WTC11 (cell line): ENCODE measurements around the gene POU3F1. TPM values are rescaled to one million over a fixed set of nuclear protein-coding genes. Genes with fewer than 3 reads are reported as not detected.
A peak's percentile ranks its signal among the peaks of the same experiment; 100 is the strongest.

ENCODE experiments used
- ATAC-seq: fragments of 200-7000 bp; cut with Tn5 transposase; 2 replicates; pipeline ENCODE4 v1.10.0; 2021; ENCODE audit warnings: mild to moderate bottlenecking, moderate library complexity
- CTCF ChIA-PET: fragments of 300-600 bp; sonication (Branson Sonifier 250); formaldehyde crosslinking; loops from one replicate; lab custom pipeline; 2021; ENCODE audit warnings: antibody characterized with exemption; lab: Charles Lee
- POLR2A ChIA-PET: fragments of 350-600 bp; sonication (Branson Sonifier 250); formaldehyde crosslinking; loops from one replicate; lab custom pipeline; 2021; ENCODE audit warnings: antibody characterized with exemption; lab: Charles Lee
- DNase-seq: peaks from one replicate; pipeline ENCODE4 v3.0.0; 2021; ENCODE audit warnings: low spot score
- H3K27ac Mint-ChIP-seq: 2 replicates; pipeline ENCODE4 v1.8.0; 2021; ENCODE audit warnings: mixed read lengths
- H3K27me3 Mint-ChIP-seq: 2 replicates; pipeline ENCODE4 v1.8.0; 2021; ENCODE audit warnings: low read depth, mild to moderate bottlenecking, moderate library complexity, mixed read lengths
- H3K36me3 Mint-ChIP-seq: 2 replicates; pipeline ENCODE4 v1.8.0; 2021; ENCODE audit warnings: mixed read lengths
- H3K4me1 Mint-ChIP-seq: 2 replicates; pipeline ENCODE4 v1.8.0; 2022; ENCODE audit warnings: mixed read lengths
- H3K4me3 Mint-ChIP-seq: 2 replicates; pipeline ENCODE4 v1.8.0; 2021; ENCODE audit warnings: mild to moderate bottlenecking, moderate library complexity, mixed read lengths
- H3K9me3 Mint-ChIP-seq: 2 replicates; pipeline ENCODE4 v1.8.0; 2021; ENCODE audit warnings: mixed read lengths
- CBFB ChIP-seq: sonication (generic); formaldehyde crosslinking; IDR thresholded peaks from 2 replicates; pipeline ENCODE4 v1.8.1; 2022; ENCODE audit warnings: mild to moderate bottlenecking, low read depth, missing genetic modification reagents
- CREM ChIP-seq: sonication (generic); formaldehyde crosslinking; IDR thresholded peaks from 2 replicates; pipeline ENCODE4 v1.8.1; 2022; ENCODE audit warnings: mild to moderate bottlenecking, missing genetic modification reagents, moderate library complexity
- ETV6 ChIP-seq: sonication (generic); formaldehyde crosslinking; IDR thresholded peaks from 2 replicates; pipeline ENCODE4 v1.8.1; 2022; ENCODE audit warnings: mild to moderate bottlenecking, missing genetic modification reagents
- FOXJ3 ChIP-seq: sonication (generic); formaldehyde crosslinking; IDR thresholded peaks from 2 replicates; pipeline ENCODE4 v1.9.0; 2021; ENCODE audit warnings: missing genetic modification reagents, mild to moderate bottlenecking, borderline replicate concordance
- FOXP1 ChIP-seq: sonication (generic); formaldehyde crosslinking; IDR thresholded peaks from 2 replicates; pipeline ENCODE4 v1.8.0; 2022; ENCODE audit warnings: missing genetic modification reagents, mild to moderate bottlenecking, moderate library complexity, borderline replicate concordance
- GABPB1 ChIP-seq: sonication (generic); formaldehyde crosslinking; IDR thresholded peaks from 2 replicates; pipeline ENCODE4 v1.8.1; 2023; ENCODE audit warnings: mild to moderate bottlenecking, missing genetic modification reagents
- GRHL2 ChIP-seq: fragments of 250-450 bp; sonication (Bioruptor Pico); IDR thresholded peaks from 2 replicates; pipeline ENCODE4 v1.8.0; 2022; ENCODE audit warnings: mild to moderate bottlenecking, moderate library complexity; ENCODE audit not compliant: insufficient replicate concordance, severe bottlenecking
- HMGA2 ChIP-seq: fragments of 250-450 bp; sonication (Bioruptor Pico); IDR thresholded peaks from 2 replicates; pipeline ENCODE4 v1.4.0; 2021; ENCODE audit warnings: mild to moderate bottlenecking, moderate library complexity
- JAZF1 ChIP-seq: fragments of 250-450 bp; sonication (Bioruptor Pico); IDR thresholded peaks from 2 replicates; pipeline ENCODE4 v1.9.0; 2021; ENCODE audit warnings: moderate library complexity, mild to moderate bottlenecking, inconsistent platforms
- JUN ChIP-seq: sonication (generic); formaldehyde crosslinking; IDR thresholded peaks from 2 replicates; pipeline ENCODE4 v1.8.0; 2023; ENCODE audit warnings: mild to moderate bottlenecking, missing genetic modification reagents
- MXD4 ChIP-seq: fragments of 250-450 bp; sonication (Bioruptor Pico); IDR thresholded peaks from 2 replicates; pipeline ENCODE4 v1.8.0; 2021; ENCODE audit warnings: mild to moderate bottlenecking, moderate library complexity, borderline replicate concordance
- NFE2L1 ChIP-seq: sonication (generic); formaldehyde crosslinking; IDR thresholded peaks from 2 replicates; pipeline ENCODE4 v1.8.1; 2023; ENCODE audit warnings: missing genetic modification reagents
- NR1H2 ChIP-seq: sonication (generic); formaldehyde crosslinking; IDR thresholded peaks from 2 replicates; pipeline ENCODE4 v1.9.0; 2021; ENCODE audit warnings: mild to moderate bottlenecking, moderate library complexity, missing genetic modification reagents
- NR2C2 ChIP-seq: sonication (generic); formaldehyde crosslinking; IDR thresholded peaks from 2 replicates; pipeline ENCODE4 v1.8.0; 2022; ENCODE audit warnings: mild to moderate bottlenecking, missing genetic modification reagents
- RORB ChIP-seq: fragments of 250-450 bp; sonication (Bioruptor Pico); IDR thresholded peaks from 2 replicates; pipeline ENCODE4 v1.9.0; 2021; ENCODE audit warnings: mild to moderate bottlenecking
- ZNF219 ChIP-seq: sonication (generic); formaldehyde crosslinking; IDR thresholded peaks from 2 replicates; pipeline ENCODE4 v1.8.0; 2023; ENCODE audit warnings: missing genetic modification reagents, mild to moderate bottlenecking, borderline replicate concordance
- ZNF232 ChIP-seq: sonication (generic); formaldehyde crosslinking; IDR thresholded peaks from 2 replicates; pipeline ENCODE4 v1.8.0; 2022; ENCODE audit warnings: mild to moderate bottlenecking, missing genetic modification reagents
- ZNF396 ChIP-seq: fragments of 250-450 bp; sonication (Bioruptor Pico); IDR thresholded peaks from 2 replicates; pipeline ENCODE4 v1.8.0; 2021; ENCODE audit warnings: mild to moderate bottlenecking, moderate library complexity, borderline replicate concordance
- ZNF416 ChIP-seq: fragments of 250-450 bp; sonication (Bioruptor Pico); IDR thresholded peaks from 2 replicates; pipeline ENCODE4 v1.9.0; 2021; ENCODE audit warnings: mild to moderate bottlenecking, inconsistent platforms
- total RNA-seq: library from RNA; stranded (reverse); gene quantifications from 3 replicates; pipeline ENCODE4 v1.2.3, GENCODE V29; 2021
- TF ChIP-seq, protein P1 (sequence below): fragments of 250-450 bp; sonication (Bioruptor Pico); IDR thresholded peaks from 2 replicates; pipeline ENCODE4 v1.9.0; 2021; ENCODE audit warnings: moderate library complexity, mild to moderate bottlenecking, inconsistent platforms, borderline replicate concordance
- TF ChIP-seq, protein P2 (sequence below): sonication (generic); formaldehyde crosslinking; IDR thresholded peaks from 2 replicates; pipeline ENCODE4 v1.8.1; 2023; ENCODE audit warnings: mild to moderate bottlenecking, missing genetic modification reagents
- TF ChIP-seq, protein P3 (sequence below): sonication (generic); formaldehyde crosslinking; IDR thresholded peaks from 2 replicates; pipeline ENCODE4 v1.8.0; 2022; ENCODE audit warnings: mild to moderate bottlenecking, missing genetic modification reagents
- TF ChIP-seq, protein P4 (sequence below): sonication (generic); formaldehyde crosslinking; conservative IDR thresholded peaks from 2 replicates; pipeline ENCODE4 v1.8.1; 2022; ENCODE audit warnings: mild to moderate bottlenecking, missing genetic modification reagents
- TF ChIP-seq, protein P5 (sequence below): sonication (generic); formaldehyde crosslinking; IDR thresholded peaks from 2 replicates; pipeline ENCODE4 v1.8.1; 2023; ENCODE audit warnings: mild to moderate bottlenecking, missing genetic modification reagents, moderate library complexity
- TF ChIP-seq, protein P6 (sequence below): sonication (generic); formaldehyde crosslinking; IDR thresholded peaks from 2 replicates; pipeline ENCODE4 v1.8.1; 2022; ENCODE audit warnings: missing genetic modification reagents, borderline replicate concordance

Gene POU3F1
- total RNA-seq, 1 experiment from 2014 or later: 18.9 TPM

DNA sequence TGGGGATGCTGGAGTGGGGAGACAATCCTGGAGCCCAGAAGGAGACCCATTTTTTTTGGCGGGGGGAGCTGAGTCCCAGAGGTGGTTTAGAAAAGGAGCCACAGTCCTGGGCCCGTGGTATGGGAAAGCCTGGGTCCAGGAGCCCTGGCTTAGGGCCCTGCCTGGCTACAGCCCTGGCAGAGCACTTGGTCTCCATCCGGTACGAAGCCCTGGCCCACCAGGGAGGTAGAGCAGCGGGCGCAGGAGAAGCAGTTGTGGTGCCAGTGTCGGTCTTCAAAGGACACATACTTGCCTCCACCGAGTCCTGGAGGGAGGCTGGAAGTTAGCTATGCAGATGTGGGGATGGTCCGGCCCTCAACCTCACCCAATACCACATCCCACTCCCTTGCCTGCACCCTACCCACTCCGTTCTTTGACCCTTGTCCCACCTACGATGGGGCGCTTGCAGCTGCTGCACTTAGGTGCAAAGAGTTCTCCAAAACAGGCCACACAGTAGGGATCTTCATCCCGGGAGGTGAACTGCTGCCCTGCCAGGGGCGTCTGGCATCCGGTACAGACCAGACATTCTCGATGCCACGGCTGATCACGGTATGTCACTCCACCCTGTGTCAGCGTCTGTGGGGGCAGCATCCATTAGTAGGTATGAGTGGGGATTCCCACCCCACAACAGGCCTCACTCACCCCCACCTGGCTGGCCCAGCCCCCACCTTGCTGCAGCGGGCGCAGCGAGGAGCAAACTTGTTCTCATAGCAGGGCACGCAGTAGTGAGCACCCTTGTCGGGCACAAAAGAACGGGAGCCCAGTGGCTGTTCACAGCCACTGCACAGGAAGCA lies 49.1 kb downstream of the POU3F1 start:
- Mint-ChIP-seq H3K27me3 (no peaks in the 10 kb centered on the region), H3K4me1 (peaks cover 45% of the 10 kb centered on the region), H3K36me3 (peaks cover 10% of the 10 kb centered on the region), H3K4me3 (no peak overlapping the region), H3K27ac (peak overlapping the region; percentile 93; the same call in 1 of the 2 replicates), H3K9me3 (no peaks in the 10 kb centered on the region)
- DNase-seq (no peak), ATAC-seq (no peak)
- CTCF ChIA-PET: interaction anchor here (0.6 to 1.7 kb wide), 3 partner anchors 21 to 574 kb away, joined by 3 to 6 read pairs (median 3); no protein-coding TSS in a partner anchor
- TF ChIP-seq JAZF1 (CRISPR knock-in tag): no peak
- TF ChIP-seq, protein P1, sequence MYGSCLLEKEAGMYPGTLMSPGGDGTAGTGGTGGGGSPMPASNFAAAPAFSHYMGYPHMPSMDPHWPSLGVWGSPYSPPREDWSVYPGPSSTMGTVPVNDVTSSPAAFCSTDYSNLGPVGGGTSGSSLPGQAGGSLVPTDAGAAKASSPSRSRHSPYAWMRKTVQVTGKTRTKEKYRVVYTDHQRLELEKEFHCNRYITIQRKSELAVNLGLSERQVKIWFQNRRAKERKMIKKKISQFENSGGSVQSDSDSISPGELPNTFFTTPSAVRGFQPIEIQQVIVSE (CRISPR knock-in tag): no peak
- no peak for TF ChIP-seq ZNF396 (CRISPR knock-in tag)
- no peak for TF ChIP-seq MXD4 (CRISPR knock-in tag)
- 0 out of 2 replicates have a peak, but pooled peaks have one; percentile 35 for TF ChIP-seq FOXP1
- POLR2A ChIA-PET: interaction anchor here (1.6 to 1.9 kb wide), 2 partner anchors 15 to 30 kb away, joined by 5 read pairs; partner anchors contain the start of gene UTP11

DNA sequence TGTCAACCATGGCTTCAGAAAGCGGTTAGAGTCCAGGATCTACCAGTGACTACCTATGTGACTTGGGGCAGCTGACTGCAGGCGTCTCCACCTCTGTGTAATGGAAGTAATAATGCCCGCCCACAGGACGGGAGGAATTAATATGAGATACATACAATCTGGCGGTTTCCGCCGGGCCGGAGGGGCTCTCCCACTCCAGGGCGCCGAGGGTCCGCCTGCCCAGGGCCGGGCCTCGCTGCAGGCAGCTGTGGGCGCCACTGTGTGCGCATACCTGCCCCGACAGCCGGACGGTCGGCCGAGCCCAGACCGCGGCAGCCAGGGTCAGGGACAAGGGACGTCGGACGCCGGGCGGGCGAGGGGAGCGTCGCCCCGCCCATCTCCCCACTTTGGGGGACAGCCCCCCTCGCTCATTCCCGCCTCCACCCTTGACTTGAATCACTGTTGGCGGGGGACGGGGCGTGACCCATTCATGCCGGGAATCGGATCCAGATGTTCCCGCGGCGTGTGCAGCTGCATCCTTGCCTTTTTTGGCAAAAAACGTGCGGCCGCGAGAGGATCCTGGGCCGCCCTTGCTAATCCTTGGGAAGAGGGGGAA lies 50.7 kb downstream of the POU3F1 start:
- Mint-ChIP-seq H3K4me1 (peaks cover 34% of the 10 kb centered on the region), H3K9me3 (no peaks in the 10 kb centered on the region), H3K27me3 (no peaks in the 10 kb centered on the region), H3K27ac (peak overlapping the region; percentile 95), H3K36me3 (peaks cover 10% of the 10 kb centered on the region), H3K4me3 (peak overlapping the region; percentile 78)
- ChIA-PET CTCF (interaction anchor here (0.7 to 1.7 kb wide), 7 partner anchors 14 to 526 kb away, joined by 3 to 6 read pairs (median 4); no protein-coding TSS in a partner anchor), POLR2A (interaction anchor here (0.6 to 1.9 kb wide), 10 partner anchors 10 to 471 kb away, joined by 3 to 8 read pairs (median 4); partner anchors contain the start of genes FHL3 and UTP11)
- DNase-seq: peak; percentile 85
- ATAC-seq: peak; percentile 71
- TF ChIP-seq GRHL2 (CRISPR knock-in tag) (no peak), RORB (no peak), ZNF219 (no peak), FOXJ3 (CRISPR knock-in tag) (no peak), JUN (CRISPR knock-in tag) (no peak), CREM (peak; percentile 48; the same call in 1 of the 2 replicates), HMGA2 (no peak), FOXP1 (peak; percentile 78; the same call in 1 of the 2 replicates), NFE2L1 (CRISPR knock-in tag) (0 out of 2 replicates have a peak, but pooled peaks have one; percentile 32), NR2C2 (CRISPR knock-in tag) (no peak), GABPB1 (no peak), ZNF232 (CRISPR knock-in tag) (no peak), ETV6 (CRISPR knock-in tag) (peak; percentile 93), NR1H2 (CRISPR knock-in tag) (no peak), JAZF1 (CRISPR knock-in tag) (no peak), ZNF416 (CRISPR knock-in tag) (peak; percentile 77), CBFB (CRISPR knock-in tag) (no peak)
- TF ChIP-seq, protein P2, sequence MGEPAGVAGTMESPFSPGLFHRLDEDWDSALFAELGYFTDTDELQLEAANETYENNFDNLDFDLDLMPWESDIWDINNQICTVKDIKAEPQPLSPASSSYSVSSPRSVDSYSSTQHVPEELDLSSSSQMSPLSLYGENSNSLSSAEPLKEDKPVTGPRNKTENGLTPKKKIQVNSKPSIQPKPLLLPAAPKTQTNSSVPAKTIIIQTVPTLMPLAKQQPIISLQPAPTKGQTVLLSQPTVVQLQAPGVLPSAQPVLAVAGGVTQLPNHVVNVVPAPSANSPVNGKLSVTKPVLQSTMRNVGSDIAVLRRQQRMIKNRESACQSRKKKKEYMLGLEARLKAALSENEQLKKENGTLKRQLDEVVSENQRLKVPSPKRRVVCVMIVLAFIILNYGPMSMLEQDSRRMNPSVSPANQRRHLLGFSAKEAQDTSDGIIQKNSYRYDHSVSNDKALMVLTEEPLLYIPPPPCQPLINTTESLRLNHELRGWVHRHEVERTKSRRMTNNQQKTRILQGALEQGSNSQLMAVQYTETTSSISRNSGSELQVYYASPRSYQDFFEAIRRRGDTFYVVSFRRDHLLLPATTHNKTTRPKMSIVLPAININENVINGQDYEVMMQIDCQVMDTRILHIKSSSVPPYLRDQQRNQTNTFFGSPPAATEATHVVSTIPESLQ: no peak
- TF ChIP-seq, protein P3, sequence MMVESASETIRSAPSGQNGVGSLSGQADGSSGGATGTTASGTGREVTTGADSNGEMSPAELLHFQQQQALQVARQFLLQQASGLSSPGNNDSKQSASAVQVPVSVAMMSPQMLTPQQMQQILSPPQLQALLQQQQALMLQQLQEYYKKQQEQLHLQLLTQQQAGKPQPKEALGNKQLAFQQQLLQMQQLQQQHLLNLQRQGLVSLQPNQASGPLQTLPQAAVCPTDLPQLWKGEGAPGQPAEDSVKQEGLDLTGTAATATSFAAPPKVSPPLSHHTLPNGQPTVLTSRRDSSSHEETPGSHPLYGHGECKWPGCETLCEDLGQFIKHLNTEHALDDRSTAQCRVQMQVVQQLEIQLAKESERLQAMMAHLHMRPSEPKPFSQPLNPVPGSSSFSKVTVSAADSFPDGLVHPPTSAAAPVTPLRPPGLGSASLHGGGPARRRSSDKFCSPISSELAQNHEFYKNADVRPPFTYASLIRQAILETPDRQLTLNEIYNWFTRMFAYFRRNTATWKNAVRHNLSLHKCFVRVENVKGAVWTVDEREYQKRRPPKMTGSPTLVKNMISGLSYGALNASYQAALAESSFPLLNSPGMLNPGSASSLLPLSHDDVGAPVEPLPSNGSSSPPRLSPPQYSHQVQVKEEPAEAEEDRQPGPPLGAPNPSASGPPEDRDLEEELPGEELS (CRISPR knock-in tag): peak; percentile 64
- TF ChIP-seq, protein P4, sequence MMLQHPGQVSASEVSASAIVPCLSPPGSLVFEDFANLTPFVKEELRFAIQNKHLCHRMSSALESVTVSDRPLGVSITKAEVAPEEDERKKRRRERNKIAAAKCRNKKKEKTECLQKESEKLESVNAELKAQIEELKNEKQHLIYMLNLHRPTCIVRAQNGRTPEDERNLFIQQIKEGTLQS (CRISPR knock-in tag): no peak
- TF ChIP-seq, protein P5, sequence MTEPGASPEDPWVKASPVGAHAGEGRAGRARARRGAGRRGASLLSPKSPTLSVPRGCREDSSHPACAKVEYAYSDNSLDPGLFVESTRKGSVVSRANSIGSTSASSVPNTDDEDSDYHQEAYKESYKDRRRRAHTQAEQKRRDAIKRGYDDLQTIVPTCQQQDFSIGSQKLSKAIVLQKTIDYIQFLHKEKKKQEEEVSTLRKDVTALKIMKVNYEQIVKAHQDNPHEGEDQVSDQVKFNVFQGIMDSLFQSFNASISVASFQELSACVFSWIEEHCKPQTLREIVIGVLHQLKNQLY (CRISPR knock-in tag): no peak
- TF ChIP-seq, protein P6, sequence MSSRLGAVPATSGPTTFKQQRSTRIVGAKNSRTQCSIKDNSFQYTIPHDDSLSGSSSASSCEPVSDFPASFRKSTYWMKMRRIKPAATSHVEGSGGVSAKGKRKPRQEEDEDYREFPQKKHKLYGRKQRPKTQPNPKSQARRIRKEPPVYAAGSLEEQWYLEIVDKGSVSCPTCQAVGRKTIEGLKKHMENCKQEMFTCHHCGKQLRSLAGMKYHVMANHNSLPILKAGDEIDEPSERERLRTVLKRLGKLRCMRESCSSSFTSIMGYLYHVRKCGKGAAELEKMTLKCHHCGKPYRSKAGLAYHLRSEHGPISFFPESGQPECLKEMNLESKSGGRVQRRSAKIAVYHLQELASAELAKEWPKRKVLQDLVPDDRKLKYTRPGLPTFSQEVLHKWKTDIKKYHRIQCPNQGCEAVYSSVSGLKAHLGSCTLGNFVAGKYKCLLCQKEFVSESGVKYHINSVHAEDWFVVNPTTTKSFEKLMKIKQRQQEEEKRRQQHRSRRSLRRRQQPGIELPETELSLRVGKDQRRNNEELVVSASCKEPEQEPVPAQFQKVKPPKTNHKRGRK (CRISPR knock-in tag): no peak
